ENCODE measurements around the gene RNF31.

RNF31 gene

GRCh38 chr14:24139272-24139934 is 7.9 kb upstream of the RNF31 start:
- no peak for DNase-seq (ENCODE audit: low read depth)
- TF ChIP-seq, protein P1, sequence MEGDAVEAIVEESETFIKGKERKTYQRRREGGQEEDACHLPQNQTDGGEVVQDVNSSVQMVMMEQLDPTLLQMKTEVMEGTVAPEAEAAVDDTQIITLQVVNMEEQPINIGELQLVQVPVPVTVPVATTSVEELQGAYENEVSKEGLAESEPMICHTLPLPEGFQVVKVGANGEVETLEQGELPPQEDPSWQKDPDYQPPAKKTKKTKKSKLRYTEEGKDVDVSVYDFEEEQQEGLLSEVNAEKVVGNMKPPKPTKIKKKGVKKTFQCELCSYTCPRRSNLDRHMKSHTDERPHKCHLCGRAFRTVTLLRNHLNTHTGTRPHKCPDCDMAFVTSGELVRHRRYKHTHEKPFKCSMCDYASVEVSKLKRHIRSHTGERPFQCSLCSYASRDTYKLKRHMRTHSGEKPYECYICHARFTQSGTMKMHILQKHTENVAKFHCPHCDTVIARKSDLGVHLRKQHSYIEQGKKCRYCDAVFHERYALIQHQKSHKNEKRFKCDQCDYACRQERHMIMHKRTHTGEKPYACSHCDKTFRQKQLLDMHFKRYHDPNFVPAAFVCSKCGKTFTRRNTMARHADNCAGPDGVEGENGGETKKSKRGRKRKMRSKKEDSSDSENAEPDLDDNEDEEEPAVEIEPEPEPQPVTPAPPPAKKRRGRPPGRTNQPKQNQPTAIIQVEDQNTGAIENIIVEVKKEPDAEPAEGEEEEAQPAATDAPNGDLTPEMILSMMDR (IDR thresholded peaks at IDR 0.05; ENCODE audit: low read length, missing control alignments) = no peak
- H3K4me3 ChIP-seq (replicated peaks; ENCODE audit: low read depth, low read length) = no peak overlapping the region

DNA sequence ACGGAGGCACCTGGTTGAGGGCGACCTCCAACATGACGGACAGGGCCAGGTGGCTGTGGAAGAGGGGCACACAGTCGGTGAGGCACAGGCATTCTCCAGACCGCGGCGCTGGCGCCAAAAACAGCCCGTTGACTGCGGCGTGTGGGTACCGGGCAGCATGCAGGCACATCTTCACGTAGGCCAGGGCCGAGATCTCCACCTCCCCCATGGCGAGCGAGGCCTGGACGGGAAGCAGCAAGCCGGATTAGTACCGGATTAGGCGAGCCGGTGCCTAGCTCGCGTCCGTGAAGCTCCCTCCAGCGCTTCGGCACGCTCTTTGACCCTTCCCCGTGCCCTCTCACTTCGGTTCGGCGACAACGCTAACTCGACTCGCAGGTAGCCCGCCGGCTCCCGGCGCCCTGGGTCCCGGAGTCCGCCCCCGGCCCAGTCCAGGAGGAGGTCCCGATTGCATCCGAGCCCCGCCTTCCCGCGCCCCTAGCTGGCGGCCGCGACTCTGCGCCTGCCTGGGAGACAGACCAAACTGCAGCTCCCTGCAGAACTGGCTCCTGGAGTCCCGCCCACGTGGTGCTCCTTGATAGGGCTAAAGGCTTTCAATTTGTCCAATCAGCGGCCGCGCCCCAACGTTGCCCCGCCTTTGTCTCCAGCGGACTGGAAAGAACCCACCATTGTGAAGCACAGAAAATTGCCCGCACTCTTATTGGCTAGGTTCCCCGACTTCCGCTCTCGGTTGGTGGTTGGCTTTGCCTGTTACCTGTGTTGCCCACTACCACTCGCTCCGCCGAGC is 6.0 kb upstream of the RNF31 start, which contains the start of gene EMC9:
Gene EMC9 (minus strand): TSS at position 495 of the 784 bp plus-strand sequence. CDS start 287 bp downstream, at position 208.
- TF ChIP-seq, protein P1 (IDR thresholded peaks at IDR 0.05; ENCODE audit: low read length, missing control alignments) = peak; percentile 36
- H3K4me3 ChIP-seq (replicated peaks; ENCODE audit: low read depth, low read length) = peak within 1 kb of the TSS; percentile 84
- DNase-seq (ENCODE audit: low read depth) = peak; percentile 99

DNA sequence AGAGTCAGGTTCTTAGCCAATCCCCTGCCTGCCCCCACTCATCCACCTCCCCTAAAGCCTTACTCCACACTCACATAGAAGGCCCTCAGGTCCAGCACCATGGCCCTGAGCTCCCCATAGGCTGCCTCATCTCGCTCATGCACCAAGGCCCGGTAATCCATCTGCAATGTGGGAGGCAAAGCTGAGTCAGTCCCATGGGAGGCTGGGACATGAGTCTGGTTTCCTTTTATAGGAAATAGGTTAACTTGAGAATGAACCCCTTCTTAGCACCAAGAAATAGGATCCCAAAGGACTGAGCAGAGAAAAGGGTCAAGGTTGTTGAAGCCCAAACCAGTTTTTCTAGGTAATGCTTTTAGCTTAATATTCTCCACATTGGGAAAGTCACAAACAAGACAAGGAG is 3.8 kb upstream of the RNF31 start:
- TF ChIP-seq, protein P1 (IDR thresholded peaks at IDR 0.05; ENCODE audit: low read length, missing control alignments) = no peak
- DNase-seq (ENCODE audit: low read depth) = no peak
- H3K4me3 ChIP-seq (replicated peaks; ENCODE audit: low read depth, low read length) = no peak overlapping the region

- DNase-seq (ENCODE audit: low read depth) = no peak
- TF ChIP-seq, protein P1 (IDR thresholded peaks at IDR 0.05; ENCODE audit: low read length, missing control alignments) = no peak
- H3K4me3 ChIP-seq (replicated peaks; ENCODE audit: low read depth, low read length) = no peak overlapping the region
These were observed 2.8 kb upstream of the RNF31 start for GRCh38 chr14:24144451-24144850.

DNA sequence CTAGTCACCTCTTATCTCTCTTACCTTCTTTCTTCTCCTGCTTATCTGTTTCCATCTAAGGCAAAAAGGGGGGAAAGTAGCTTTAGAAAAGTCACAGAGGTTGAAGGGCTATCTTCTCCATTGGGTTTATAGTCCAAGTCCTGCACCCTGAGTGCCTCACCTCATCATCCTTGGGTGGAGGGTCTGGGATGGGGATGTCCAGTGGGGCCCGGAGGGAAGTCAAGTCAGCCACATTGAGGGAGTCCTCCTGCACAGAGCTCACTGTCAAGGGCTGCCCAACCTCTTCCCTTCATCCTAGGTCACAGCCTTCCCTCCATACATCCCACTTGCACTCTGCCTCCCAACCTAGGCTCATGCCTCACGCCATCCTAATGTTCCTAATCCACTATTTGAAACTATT is 2.1 kb upstream of the RNF31 start:
- peak overlapping the region; percentile 7 for H3K4me3 ChIP-seq (replicated peaks; ENCODE audit: low read depth, low read length)
- TF ChIP-seq, protein P1 (IDR thresholded peaks at IDR 0.05; ENCODE audit: low read length, missing control alignments) = no peak

DNA sequence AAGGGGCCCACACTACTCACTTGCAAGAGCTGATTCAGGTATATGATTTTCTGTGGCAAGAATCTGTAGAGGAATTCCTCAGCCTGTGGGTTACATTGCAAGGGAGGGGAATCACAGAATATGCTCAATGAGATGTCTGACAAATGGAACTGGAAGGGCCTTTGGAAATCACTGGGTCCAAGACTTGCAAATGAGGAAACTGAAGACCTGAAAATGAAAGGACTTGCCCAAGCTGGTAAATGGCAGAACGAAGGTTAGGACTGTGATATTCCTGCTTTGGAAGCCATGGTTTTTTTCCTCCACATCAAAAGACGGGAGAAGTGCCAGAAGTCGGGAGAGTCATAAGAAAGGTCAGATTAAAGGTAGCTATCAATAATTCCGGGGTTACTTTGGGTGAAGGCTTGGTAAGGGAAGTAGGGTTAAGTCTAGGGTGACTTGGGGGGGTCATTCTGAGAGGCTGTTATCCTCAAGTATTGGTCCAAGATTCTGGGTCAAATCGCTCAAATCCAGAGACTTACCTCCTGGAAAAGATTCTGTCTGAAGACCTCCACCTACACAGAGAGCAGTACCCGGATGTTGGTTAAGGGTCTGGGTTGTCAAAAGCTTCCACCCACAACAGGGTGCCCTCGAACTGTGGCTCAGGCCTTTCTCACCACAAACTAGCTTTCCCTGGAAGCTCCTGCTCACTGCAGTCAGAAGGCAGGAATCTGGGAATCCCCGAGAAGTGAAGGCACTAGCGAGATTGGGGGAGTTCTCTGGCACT is 1.4 kb upstream of the RNF31 start:
- no peak for DNase-seq (ENCODE audit: low read depth)
- TF ChIP-seq, protein P1 (IDR thresholded peaks at IDR 0.05; ENCODE audit: low read length, missing control alignments) = no peak
- H3K4me3 ChIP-seq (replicated peaks; ENCODE audit: low read depth, low read length) = peak overlapping the region; percentile 90

More for the DNA sequence above, 2.1 kb upstream of the RNF31 start:
- no peak for DNase-seq (ENCODE audit: low read depth)
